Omental fat pad (tissue), 4 donors: ENCODE measurements around the gene ALG9. TPM values are rescaled to one million over a fixed set of nuclear protein-coding genes. Genes with fewer than 3 reads are reported as not detected.

Experiments
- ATAC-seq: fragments of 150-250 bp; one replicate; pipeline ENCODE4 v1.9.1; 2016; ENCODE audit warnings: mild to moderate bottlenecking, moderate library complexity; ENCODE audit not compliant: low FRiP score
- DNase-seq: peaks from one replicate; pipeline ENCODE4 v3.0.0-alpha.2; 2019; ENCODE audit warnings: low spot score
- CTCF ChIP-seq, 3 donors: fragments of 450-650 bp; IDR thresholded peaks; one replicate each; pipeline ENCODE4 v1.5.1; 2016 to 2017; ENCODE audit warnings: antibody characterized with exemption in 3 of 3, mild to moderate bottlenecking in 3 of 3, moderate library complexity in 2 of 3
- total RNA-seq, 4 donors: library from RNA; depleted of rRNA; stranded (reverse); fragments of >200 nt; gene quantifications; one replicate each; pipeline ENCODE4 v1.1.0, GENCODE V29; 2016

The ALG9 gene, protein sequence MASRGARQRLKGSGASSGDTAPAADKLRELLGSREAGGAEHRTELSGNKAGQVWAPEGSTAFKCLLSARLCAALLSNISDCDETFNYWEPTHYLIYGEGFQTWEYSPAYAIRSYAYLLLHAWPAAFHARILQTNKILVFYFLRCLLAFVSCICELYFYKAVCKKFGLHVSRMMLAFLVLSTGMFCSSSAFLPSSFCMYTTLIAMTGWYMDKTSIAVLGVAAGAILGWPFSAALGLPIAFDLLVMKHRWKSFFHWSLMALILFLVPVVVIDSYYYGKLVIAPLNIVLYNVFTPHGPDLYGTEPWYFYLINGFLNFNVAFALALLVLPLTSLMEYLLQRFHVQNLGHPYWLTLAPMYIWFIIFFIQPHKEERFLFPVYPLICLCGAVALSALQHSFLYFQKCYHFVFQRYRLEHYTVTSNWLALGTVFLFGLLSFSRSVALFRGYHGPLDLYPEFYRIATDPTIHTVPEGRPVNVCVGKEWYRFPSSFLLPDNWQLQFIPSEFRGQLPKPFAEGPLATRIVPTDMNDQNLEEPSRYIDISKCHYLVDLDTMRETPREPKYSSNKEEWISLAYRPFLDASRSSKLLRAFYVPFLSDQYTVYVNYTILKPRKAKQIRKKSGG
- 100 to 1,000 TPM in 1 of 4 donors, 10 to 100 TPM in 3; 21.0 to 168 (median 34.7) TPM for total RNA-seq

- no peak for TF ChIP-seq CTCF (IDR thresholded peaks at IDR 0.05)
- ATAC-seq: peak; percentile 95
- DNase-seq: peak; percentile 88
Observed at GRCh38 chr11:111870886-111871692, at the start of gene ALG9. Gene ALG9, minus strand, starts transcription at chr11:111871581. Its CDS starts 99 bp downstream, at chr11:111871482.

GRCh38 chr11:111920908-111921307 is 49.5 kb upstream of the ALG9 start:
- TF ChIP-seq CTCF (IDR thresholded peaks at IDR 0.05): no peak
- DNase-seq: no peak
- no peak for ATAC-seq

GRCh38 chr11:111918390-111919256 is 47.2 kb upstream of the ALG9 start, which contains the start of gene C11orf52:
Gene C11orf52, plus strand, starts transcription at chr11:111918913. Its CDS starts 60 bp downstream, at chr11:111918973.
- ATAC-seq (peak; percentile 70), DNase-seq (no peak)

GRCh38 chr11:111917788-111918187 is 46.4 kb upstream of the ALG9 start:
- no peak for DNase-seq
- TF ChIP-seq CTCF (IDR thresholded peaks at IDR 0.05): no peak
- ATAC-seq: no peak

More at GRCh38 chr11:111918390-111919256, 47.2 kb upstream of the ALG9 start, which contains the start of gene C11orf52:
- no peak for TF ChIP-seq CTCF (IDR thresholded peaks at IDR 0.05)

DNA sequence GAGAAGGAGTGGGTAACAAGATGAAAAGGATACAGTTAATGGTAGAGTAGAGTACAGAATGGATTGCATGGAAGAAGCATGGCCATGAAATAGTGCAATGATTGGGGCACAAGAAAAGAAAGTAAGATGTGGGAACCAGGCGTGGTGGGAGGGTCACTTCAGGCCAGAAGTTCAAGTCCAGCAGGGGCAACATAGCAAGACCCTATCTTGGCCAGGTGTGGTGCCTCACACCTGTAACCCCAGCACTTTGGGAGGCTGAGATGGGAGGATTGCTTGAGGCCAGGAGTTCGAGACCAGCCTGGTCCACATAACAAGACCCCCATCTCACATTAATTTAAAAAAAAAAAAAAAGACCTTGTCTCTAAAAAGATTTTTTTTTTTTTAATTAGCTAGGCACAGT is 45.9 kb upstream of the ALG9 start:
- DNase-seq (no peak), ATAC-seq (no peak)
- TF ChIP-seq CTCF (IDR thresholded peaks at IDR 0.05): no peak

DNA sequence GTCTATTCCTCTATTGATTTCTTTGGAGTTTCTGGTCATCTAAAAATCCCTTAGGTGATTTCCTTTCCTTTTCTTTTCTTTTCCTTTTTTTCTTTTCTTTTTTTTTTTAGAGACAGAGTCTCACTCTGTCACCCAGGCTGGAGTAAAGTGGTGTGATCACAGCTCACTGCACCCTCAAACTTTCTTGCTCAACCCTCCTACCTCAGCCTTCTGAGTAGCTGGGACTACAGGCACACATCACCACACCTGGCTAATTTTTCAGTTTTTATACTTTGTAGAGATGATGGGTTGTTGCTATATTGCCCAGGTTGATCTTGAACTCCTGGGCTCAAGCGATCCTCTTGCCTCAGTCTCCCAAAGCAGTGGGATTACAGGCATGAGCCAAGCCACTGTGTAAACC is 45.4 kb upstream of the ALG9 start:
- DNase-seq: no peak
- no peak for ATAC-seq
- no peak for TF ChIP-seq CTCF (IDR thresholded peaks at IDR 0.05)
